Measurements from ENCODE around the gene TSEN2. TPM values are rescaled to one million over a fixed set of nuclear protein-coding genes. Genes with fewer than 3 reads are reported as not detected.

TSEN2 gene
- total RNA-seq, 1 donor from 2014 or later, result 18.6 TPM

GRCh38 chr3:12439161-12439940 lies 44.9 kb upstream of the TSEN2 start:
- no peaks in the 10 kb centered on the region for H3K27me3 Mint-ChIP-seq (ENCODE audit: unreplicated experiment)
- peaks cover 16% of the 10 kb centered on the region for H3K4me1 Mint-ChIP-seq (ENCODE audit: low read depth, unreplicated experiment)
- no peak overlapping the region for H3K27ac Mint-ChIP-seq (ENCODE audit: unreplicated experiment)
- peaks cover 5% of the 10 kb centered on the region for H3K36me3 Mint-ChIP-seq (ENCODE audit: unreplicated experiment)
- DNase-seq, result no peak
- H3K4me3 Mint-ChIP-seq (ENCODE audit: unreplicated experiment), result no peak overlapping the region
- no peaks in the 10 kb centered on the region for H3K9me3 Mint-ChIP-seq (ENCODE audit: unreplicated experiment)
- TF ChIP-seq CTCF (IDR thresholded peaks at IDR 0.05; ENCODE audit: partially characterized antibody, unreplicated experiment), result no peak

- Mint-ChIP-seq H3K36me3 (ENCODE audit: unreplicated experiment) (peaks cover 5% of the 10 kb centered on the region), H3K4me3 (ENCODE audit: unreplicated experiment) (no peak overlapping the region)
- TF ChIP-seq CTCF (IDR thresholded peaks at IDR 0.05; ENCODE audit: partially characterized antibody, unreplicated experiment), result no peak
Measured at GRCh38 chr3:12440927-12441714, 43.2 kb upstream of the TSEN2 start.

GRCh38 chr3:12442654-12443501 lies 41.4 kb upstream of the TSEN2 start:
- H3K4me3 Mint-ChIP-seq (ENCODE audit: unreplicated experiment), result no peak overlapping the region
- TF ChIP-seq CTCF (IDR thresholded peaks at IDR 0.05; ENCODE audit: partially characterized antibody, unreplicated experiment), result no peak
- peaks cover 10% of the 10 kb centered on the region for H3K27me3 Mint-ChIP-seq (ENCODE audit: unreplicated experiment)
- H3K9me3 Mint-ChIP-seq (ENCODE audit: unreplicated experiment), result no peaks in the 10 kb centered on the region
- H3K27ac Mint-ChIP-seq (ENCODE audit: unreplicated experiment), result no peak overlapping the region
- H3K36me3 Mint-ChIP-seq (ENCODE audit: unreplicated experiment), result peaks cover 5% of the 10 kb centered on the region
- peaks cover 16% of the 10 kb centered on the region for H3K4me1 Mint-ChIP-seq (ENCODE audit: low read depth, unreplicated experiment)
- DNase-seq, result no peak

More at GRCh38 chr3:12440927-12441714, 43.2 kb upstream of the TSEN2 start:
- peak; percentile 85 for DNase-seq
- Mint-ChIP-seq H3K9me3 (ENCODE audit: unreplicated experiment) (no peaks in the 10 kb centered on the region), H3K27ac (ENCODE audit: unreplicated experiment) (peak overlapping the region; percentile 92), H3K4me1 (ENCODE audit: low read depth, unreplicated experiment) (peaks cover 16% of the 10 kb centered on the region), H3K27me3 (ENCODE audit: unreplicated experiment) (peaks cover 4% of the 10 kb centered on the region)

- Mint-ChIP-seq H3K27ac (ENCODE audit: unreplicated experiment) (no peak overlapping the region), H3K36me3 (ENCODE audit: unreplicated experiment) (no peaks in the 10 kb centered on the region), H3K4me1 (ENCODE audit: low read depth, unreplicated experiment) (peaks cover 13% of the 10 kb centered on the region), H3K4me3 (ENCODE audit: unreplicated experiment) (no peak overlapping the region), H3K27me3 (ENCODE audit: unreplicated experiment) (peaks cover 10% of the 10 kb centered on the region), H3K9me3 (ENCODE audit: unreplicated experiment) (no peaks in the 10 kb centered on the region)
- TF ChIP-seq CTCF (IDR thresholded peaks at IDR 0.05; ENCODE audit: partially characterized antibody, unreplicated experiment), result no peak
- no peak for DNase-seq
Measured at GRCh38 chr3:12443781-12444522, 40.3 kb upstream of the TSEN2 start.
